HEK293 (cell line): Measurements from ENCODE around the gene SUSD3.

Source experiments
- CTCF ChIA-PET: fragments of 350-600 bp; formaldehyde crosslinking; extraction: SDS; loops from one replicate; lab custom pipeline; 2021; ENCODE audit warnings: antibody characterized with exemption; lab: Yijun Ruan, JAX
- POLR2A ChIA-PET: fragments of 300-600 bp; formaldehyde crosslinking; extraction: SDS; loops from one replicate; lab custom pipeline; 2020; ENCODE audit warnings: antibody characterized with exemption, inconsistent platforms; lab: Yijun Ruan, JAX
- H3K27ac ChIP-seq: fragments of 200-500 bp; sonication (Bioruptor generic); 2 replicates; pipeline ENCODE4 v1.5.1; 2014; ENCODE audit warnings: low read depth, low read length, control low read depth, inconsistent platforms; ENCODE audit errors: extremely low read depth
- H3K36me3 ChIP-seq, 2 experiments: fragments of 200-500 bp in 1 of 2; sonication (Bioruptor generic) in 1 of 2; 1 replicate in 1 of 2; 2 replicates in 1 of 2; pipeline ENCODE4 v1.5.1; 2014 to 2017; ENCODE audit warnings: inconsistent platforms in 2 of 2, low read length in 2 of 2; ENCODE audit not compliant: control insufficient read depth in 2 of 2, insufficient read depth in 1 of 2
- H3K4me1 ChIP-seq: fragments of 200-500 bp; sonication (Bioruptor generic); 2 replicates; pipeline ENCODE4 v1.5.1; 2014; ENCODE audit warnings: mild to moderate bottlenecking, low read length, inconsistent platforms; ENCODE audit not compliant: control insufficient read depth, insufficient read depth
- H3K4me3 ChIP-seq: 2 replicates; pipeline ENCODE4 v1.5.1; 2011; ENCODE audit warnings: low read depth, mild to moderate bottlenecking, control low read depth, low read length, moderate library complexity
- H3K9me3 ChIP-seq: fragments of 200-500 bp; sonication (Bioruptor generic); 2 replicates; pipeline ENCODE4 v1.5.1; 2014; ENCODE audit warnings: low read depth, low read length, inconsistent platforms; ENCODE audit not compliant: control insufficient read depth, insufficient read depth
- HOXA7 ChIP-seq: sonication (generic); formaldehyde crosslinking; IDR thresholded peaks from 2 replicates; pipeline ENCODE4 v1.8.1; 2022; ENCODE audit warnings: missing genetic modification reagents, borderline replicate concordance
- HOXC10 ChIP-seq: sonication (generic); formaldehyde crosslinking; IDR thresholded peaks from 2 replicates; pipeline ENCODE4 v1.8.1; 2023; ENCODE audit warnings: mild to moderate bottlenecking, missing genetic modification reagents
- KLF10 ChIP-seq: fragments of 450-650 bp; IDR thresholded peaks from 2 replicates; pipeline ENCODE4 v1.5.1; 2018; ENCODE audit warnings: missing biosample characterization, mild to moderate bottlenecking, missing genetic modification characterization
- KLF8 ChIP-seq: fragments of 450-650 bp; formaldehyde crosslinking; IDR thresholded peaks from 2 replicates; pipeline ENCODE4 v1.5.1; 2016; ENCODE audit warnings: missing biosample characterization, missing genetic modification characterization
- SP2 ChIP-seq: fragments of 450-650 bp; formaldehyde crosslinking; IDR thresholded peaks from 2 replicates; pipeline ENCODE4 v1.5.1; 2016; ENCODE audit warnings: missing biosample characterization, missing genetic modification characterization
- SP3 ChIP-seq: fragments of 450-650 bp; formaldehyde crosslinking; IDR thresholded peaks from 2 replicates; pipeline ENCODE4 v1.5.1; 2016; ENCODE audit warnings: missing biosample characterization, missing genetic modification characterization
- ZBTB48 ChIP-seq: fragments of 450-650 bp; formaldehyde crosslinking; IDR thresholded peaks from 2 replicates; pipeline ENCODE4 v1.5.1; 2016; ENCODE audit warnings: missing biosample characterization, missing genetic modification characterization
- ZFHX2 ChIP-seq: fragments of 450-650 bp; formaldehyde crosslinking; conservative IDR thresholded peaks from 2 replicates; pipeline ENCODE4 v1.5.1; 2016; ENCODE audit warnings: missing biosample characterization, missing genetic modification characterization
- ZFP69B ChIP-seq: fragments of 450-650 bp; formaldehyde crosslinking; IDR thresholded peaks from 2 replicates; pipeline ENCODE4 v1.5.1; 2016; ENCODE audit warnings: missing biosample characterization, missing genetic modification characterization
- ZNF169 ChIP-seq: fragments of 450-650 bp; formaldehyde crosslinking; IDR thresholded peaks from 2 replicates; pipeline ENCODE4 v1.5.1; 2016; ENCODE audit warnings: missing biosample characterization, missing genetic modification characterization
- ZNF202 ChIP-seq: fragments of 450-650 bp; formaldehyde crosslinking; IDR thresholded peaks from 2 replicates; pipeline ENCODE4 v1.5.1; 2016; ENCODE audit warnings: missing biosample characterization, missing genetic modification characterization, borderline replicate concordance
- ZNF274 ChIP-seq, 2 experiments: fragments of 200-500 bp in 1 of 2; fragments of 450-650 bp in 1 of 2; sonication (Bioruptor generic) in 1 of 2; formaldehyde crosslinking in 1 of 2; IDR thresholded peaks; 2 replicates each; pipeline versions ENCODE4 v1.5.1 to v1.6.1; 2014 to 2016; ENCODE audit warnings: borderline replicate concordance in 1 of 2, inconsistent platforms in 1 of 2, low read length in 1 of 2, missing biosample characterization in 1 of 2, missing genetic modification characterization in 1 of 2
- ZNF48 ChIP-seq: fragments of 450-650 bp; formaldehyde crosslinking; IDR thresholded peaks from 2 replicates; pipeline ENCODE4 v1.5.1; 2016; ENCODE audit warnings: missing biosample characterization, missing genetic modification characterization
- ZNF501 ChIP-seq: fragments of 450-650 bp; formaldehyde crosslinking; IDR thresholded peaks from 2 replicates; pipeline ENCODE4 v1.5.1; 2016; ENCODE audit warnings: missing biosample characterization, missing genetic modification characterization
- ZNF571 ChIP-seq: fragments of 450-650 bp; formaldehyde crosslinking; IDR thresholded peaks from 2 replicates; pipeline ENCODE4 v1.5.0; 2017; ENCODE audit warnings: missing biosample characterization, missing genetic modification characterization
- ZNF623 ChIP-seq: fragments of 450-650 bp; formaldehyde crosslinking; IDR thresholded peaks from 2 replicates; pipeline ENCODE4 v1.5.1; 2016; ENCODE audit warnings: missing biosample characterization, missing genetic modification characterization
- ZNF658 ChIP-seq: fragments of 450-650 bp; formaldehyde crosslinking; IDR thresholded peaks from 2 replicates; pipeline ENCODE4; 2016; ENCODE audit warnings: missing biosample characterization, missing genetic modification characterization
- ZNF76 ChIP-seq: fragments of 450-650 bp; formaldehyde crosslinking; IDR thresholded peaks from 2 replicates; pipeline ENCODE4; 2016; ENCODE audit warnings: low read depth, missing biosample characterization, missing genetic modification characterization, borderline replicate concordance
- ZNF785 ChIP-seq: fragments of 450-650 bp; formaldehyde crosslinking; IDR thresholded peaks from 2 replicates; pipeline ENCODE4 v1.5.1; 2016; ENCODE audit warnings: missing biosample characterization, missing genetic modification characterization
- TF ChIP-seq, protein P1 (sequence below): fragments of 450-650 bp; formaldehyde crosslinking; IDR thresholded peaks from 2 replicates; pipeline ENCODE4 v1.5.1; 2016; ENCODE audit warnings: missing biosample characterization, missing genetic modification characterization

SUSD3 gene

DNA sequence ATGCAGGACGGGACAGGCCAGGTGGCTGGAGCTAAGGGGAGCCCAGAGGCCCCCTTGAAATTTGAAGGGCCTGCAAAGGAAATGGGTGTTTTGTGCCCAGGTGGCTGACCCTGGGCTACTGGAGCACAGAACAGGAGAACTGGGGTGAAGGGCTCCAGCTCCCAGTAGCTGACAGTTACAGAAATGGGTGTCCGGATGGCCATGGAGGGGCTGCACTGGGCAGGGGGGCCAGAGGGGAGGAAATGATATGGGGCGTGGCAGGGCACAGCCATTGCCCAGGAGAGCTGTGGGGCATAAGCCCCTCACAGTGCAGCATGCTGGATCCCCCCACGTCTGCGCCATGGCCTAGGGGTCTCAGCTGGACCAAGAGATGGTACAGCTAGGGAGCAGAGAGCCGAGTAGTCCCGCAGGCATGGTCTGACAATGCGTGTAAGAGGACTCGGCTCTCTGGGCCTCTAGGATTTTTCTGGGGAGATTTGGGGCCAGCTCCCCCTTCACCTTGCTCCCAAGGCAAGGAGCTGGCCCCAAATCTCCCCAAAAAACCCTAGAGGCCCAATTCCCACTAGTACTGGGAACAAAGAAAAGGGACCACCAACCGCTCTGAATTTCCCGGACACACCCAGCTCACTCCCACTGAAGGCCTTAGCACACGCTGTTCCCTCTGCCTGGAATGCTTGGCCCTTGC lies 29.6 kb downstream of the SUSD3 start:
- Histone ChIP-seq H3K4me1 (no peaks in the 10 kb centered on the region), H3K36me3 (no peaks in the 10 kb centered on the region)
- POLR2A ChIA-PET, result interaction anchor here (0.6 kb wide), 1 partner anchor 1480 kb away, joined by 3 read pairs; no protein-coding TSS in a partner anchor
- TF ChIP-seq ZNF571, result no peak
- no peak for TF ChIP-seq ZNF501 (tag by site-specific recombination)
- no peak for TF ChIP-seq HOXA7 (CRISPR knock-in tag)
- no peak for TF ChIP-seq SP3 (tag by site-specific recombination)
- TF ChIP-seq ZFHX2 (tag by site-specific recombination), result no peak
- TF ChIP-seq HOXC10 (CRISPR knock-in tag), result no peak
- TF ChIP-seq ZNF785 (tag by site-specific recombination), result no peak
- no peak for TF ChIP-seq ZNF48 (tag by site-specific recombination)
- no peak for TF ChIP-seq KLF10 (tag by site-specific recombination)
- TF ChIP-seq, all 188 proteins: peak for 0
- H3K9me3 ChIP-seq, result no peaks in the 10 kb centered on the region
- H3K4me3 ChIP-seq, result no peak overlapping the region
- no peak overlapping the region for H3K27ac ChIP-seq
- CTCF ChIA-PET, result interaction anchor here (0.7 kb wide), 1 partner anchor 13 kb away, joined by 5 read pairs; no protein-coding TSS in a partner anchor

DNA sequence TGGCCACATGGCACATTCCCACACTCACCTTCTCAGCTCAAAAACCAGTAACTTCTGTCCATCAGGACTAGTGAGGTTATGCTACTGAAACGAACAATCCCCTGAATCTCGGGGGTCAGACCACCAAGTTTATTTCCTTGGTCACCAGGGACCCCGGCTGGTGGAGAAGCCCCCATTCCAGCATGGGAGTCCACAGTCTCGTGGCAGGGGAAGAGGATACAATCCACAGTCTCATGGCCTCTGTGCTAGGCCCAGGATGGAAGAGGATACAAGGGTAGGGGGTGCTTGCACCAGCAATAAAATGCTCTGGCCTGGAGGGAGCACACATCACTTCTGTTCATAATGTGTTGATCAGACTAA lies 30.1 kb downstream of the SUSD3 start:
- TF ChIP-seq ZNF658 (no peak), ZNF623 (tag by site-specific recombination) (no peak), SP2 (tag by site-specific recombination) (no peak)
- TF ChIP-seq, all 188 proteins: peak for 0
- H3K9me3 ChIP-seq, result no peaks in the 10 kb centered on the region
- no peaks in the 10 kb centered on the region for H3K4me1 ChIP-seq
- H3K4me3 ChIP-seq, result no peak overlapping the region
- ChIA-PET POLR2A (interaction anchor here (0.6 kb wide), 1 partner anchor 1479 kb away, joined by 3 read pairs; no protein-coding TSS in a partner anchor), CTCF (interaction anchor here (0.7 kb wide), 1 partner anchor 14 kb away, joined by 5 read pairs; no protein-coding TSS in a partner anchor)
- no peaks in the 10 kb centered on the region for H3K36me3 ChIP-seq
- H3K27ac ChIP-seq, result no peak overlapping the region

DNA sequence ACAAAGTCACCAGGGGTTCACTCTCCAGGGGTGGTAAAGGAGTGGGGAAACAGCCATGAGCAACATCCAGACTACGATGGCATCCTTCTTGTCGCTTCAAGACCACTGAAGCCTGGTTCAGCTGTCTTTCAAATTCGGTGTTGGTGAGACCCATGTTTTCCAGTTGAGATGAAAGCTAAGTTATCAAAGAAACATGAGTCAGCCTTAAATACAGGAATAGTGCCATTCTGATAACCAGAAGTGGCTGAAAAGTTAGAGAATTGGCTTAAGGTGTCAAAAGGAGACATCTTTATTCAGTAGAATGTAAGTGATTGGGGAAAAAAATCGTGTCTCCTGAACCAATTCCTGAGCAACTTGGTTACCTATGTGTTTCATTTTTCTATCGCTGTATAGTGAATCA lies 30.5 kb downstream of the SUSD3 start:
- Histone ChIP-seq H3K27ac (no peak overlapping the region), H3K9me3 (no peaks in the 10 kb centered on the region), H3K4me3 (no peak overlapping the region), H3K36me3 (no peaks in the 10 kb centered on the region), H3K4me1 (no peaks in the 10 kb centered on the region)
- CTCF ChIA-PET, result interaction anchor here (0.7 kb wide), 1 partner anchor 14 kb away, joined by 5 read pairs; no protein-coding TSS in a partner anchor
- POLR2A ChIA-PET, result no interaction called here
- no peak for TF ChIP-seq ZFP69B (tag by site-specific recombination)
- no peak for TF ChIP-seq SP2 (tag by site-specific recombination)
- no peak for TF ChIP-seq ZNF76 (tag by site-specific recombination)
- TF ChIP-seq ZNF169 (tag by site-specific recombination), result no peak
- TF ChIP-seq ZBTB48 (tag by site-specific recombination), result no peak
- TF ChIP-seq ZNF274 (IDR thresholded peaks at IDR 0.05; ENCODE audit: low read length), result no peak
- no peak for TF ChIP-seq ZNF274 (tag by site-specific recombination; IDR thresholded peaks at IDR 0.05; ENCODE audit: borderline replicate concordance)
- no peak for TF ChIP-seq KLF8 (tag by site-specific recombination)
- TF ChIP-seq, protein P1, sequence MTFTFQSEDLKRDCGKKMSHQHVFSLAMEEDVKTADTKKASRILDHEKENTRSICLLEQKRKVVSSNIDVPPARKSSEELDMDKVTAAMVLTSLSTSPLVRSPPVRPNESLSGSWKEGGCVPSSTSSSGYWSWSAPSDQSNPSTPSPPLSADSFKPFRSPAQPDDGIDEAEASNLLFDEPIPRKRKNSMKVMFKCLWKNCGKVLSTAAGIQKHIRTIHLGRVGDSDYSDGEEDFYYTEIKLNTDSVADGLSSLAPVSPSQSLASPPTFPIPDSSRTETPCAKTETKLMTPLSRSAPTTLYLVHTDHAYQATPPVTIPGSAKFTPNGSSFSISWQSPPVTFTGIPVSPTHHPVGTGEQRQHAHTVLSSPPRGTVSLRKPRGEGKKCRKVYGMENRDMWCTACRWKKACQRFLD (tag by site-specific recombination), result no peak
- TF ChIP-seq ZNF202, result no peak
- no peak for TF ChIP-seq ZNF501 (tag by site-specific recombination)
